Vagina (tissue), 2 donors: Measurements from ENCODE around the gene DRAXIN.

Source experiments
- POLR2A ChIP-seq, 2 donors: fragments of 450-650 bp; IDR thresholded peaks; one replicate each; pipeline ENCODE4 v1.6.1; 2017; ENCODE audit warnings: antibody characterized with exemption in 2 of 2, mild to moderate bottlenecking in 2 of 2, moderate library complexity in 2 of 2
- TF ChIP-seq, protein P1 (sequence below), 3 experiments: fragments of 450-650 bp in 2 of 3; fragments of 200-600 bp in 1 of 3; sonication (generic) in 1 of 3; IDR thresholded peaks; one replicate each; pipeline ENCODE4 v1.5.1; 2017 to 2019; ENCODE audit warnings: antibody characterized with exemption in 3 of 3, mild to moderate bottlenecking in 2 of 3, moderate library complexity in 2 of 3

- TF ChIP-seq, protein P1, sequence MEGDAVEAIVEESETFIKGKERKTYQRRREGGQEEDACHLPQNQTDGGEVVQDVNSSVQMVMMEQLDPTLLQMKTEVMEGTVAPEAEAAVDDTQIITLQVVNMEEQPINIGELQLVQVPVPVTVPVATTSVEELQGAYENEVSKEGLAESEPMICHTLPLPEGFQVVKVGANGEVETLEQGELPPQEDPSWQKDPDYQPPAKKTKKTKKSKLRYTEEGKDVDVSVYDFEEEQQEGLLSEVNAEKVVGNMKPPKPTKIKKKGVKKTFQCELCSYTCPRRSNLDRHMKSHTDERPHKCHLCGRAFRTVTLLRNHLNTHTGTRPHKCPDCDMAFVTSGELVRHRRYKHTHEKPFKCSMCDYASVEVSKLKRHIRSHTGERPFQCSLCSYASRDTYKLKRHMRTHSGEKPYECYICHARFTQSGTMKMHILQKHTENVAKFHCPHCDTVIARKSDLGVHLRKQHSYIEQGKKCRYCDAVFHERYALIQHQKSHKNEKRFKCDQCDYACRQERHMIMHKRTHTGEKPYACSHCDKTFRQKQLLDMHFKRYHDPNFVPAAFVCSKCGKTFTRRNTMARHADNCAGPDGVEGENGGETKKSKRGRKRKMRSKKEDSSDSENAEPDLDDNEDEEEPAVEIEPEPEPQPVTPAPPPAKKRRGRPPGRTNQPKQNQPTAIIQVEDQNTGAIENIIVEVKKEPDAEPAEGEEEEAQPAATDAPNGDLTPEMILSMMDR (IDR thresholded peaks at IDR 0.05): no peak
- no peak for TF ChIP-seq POLR2A (IDR thresholded peaks at IDR 0.05)
Observed at GRCh38 chr1:11688506-11688905, 3.0 kb upstream of the DRAXIN start.
